Transverse colon (tissue), 4 donors: ENCODE measurements around the gene PARM1. TPM values are rescaled to one million over a fixed set of nuclear protein-coding genes. Genes with fewer than 3 reads are reported as not detected.

Source experiments
- DNase-seq: peaks from one replicate; pipeline ENCODE4 v3.0.0-alpha.2; 2019
- H3K27ac ChIP-seq, 4 donors: fragments of 200-600 bp; sonication (generic); 2 replicates each; pipeline ENCODE4 v1.5.1; 2016 to 2018; ENCODE audit warnings: inconsistent platforms in 4 of 4
- H3K27me3 ChIP-seq: fragments of 200-600 bp; sonication (generic); 2 replicates; pipeline ENCODE4 v1.5.1; 2017; ENCODE audit warnings: inconsistent platforms
- H3K36me3 ChIP-seq, 4 donors: fragments of 200-600 bp; sonication (generic); 2 replicates each; pipeline ENCODE4 v1.5.1; 2017 to 2019; ENCODE audit warnings: inconsistent platforms in 4 of 4
- H3K4me1 ChIP-seq, 4 donors: fragments of 200-600 bp; sonication (generic); 2 replicates each; pipeline ENCODE4 v1.5.1; 2017 to 2020; ENCODE audit warnings: inconsistent platforms in 4 of 4
- H3K4me3 ChIP-seq, 4 donors: fragments of 200-600 bp; sonication (generic); 1 replicate in 1 of 4; 2 replicates in 3 of 4; pipeline versions ENCODE4 v1.5.1 to v1.6.1; 2017 to 2019; ENCODE audit warnings: inconsistent platforms in 4 of 4
- H3K9me3 ChIP-seq, 2 donors: fragments of 200-600 bp; sonication (generic); 2 replicates each; pipeline ENCODE4 v1.5.1; 2017 to 2019; ENCODE audit warnings: inconsistent platforms in 2 of 2
- EP300 ChIP-seq: sonication (generic); formaldehyde crosslinking; IDR thresholded peaks from one replicate; pipeline ENCODE4 v1.6.1; 2017; ENCODE audit warnings: antibody characterized with exemption, low read depth
- POLR2A ChIP-seq: fragments of 450-650 bp; IDR thresholded peaks from one replicate; pipeline ENCODE4 v1.6.1; 2016; ENCODE audit warnings: antibody characterized with exemption, mild to moderate bottlenecking, moderate library complexity
- POLR2AphosphoS5 ChIP-seq, 3 donors: sonication (generic); formaldehyde crosslinking; IDR thresholded peaks; one replicate each; pipeline ENCODE4 v1.6.1; 2016; ENCODE audit warnings: antibody characterized with exemption in 3 of 3
- WGBS, 2 donors: methylation state at CpG; one replicate each; pipeline ENCODE4 v1.1.5; 2018; ENCODE audit warnings: low coverage in 1 of 2; 5-methylcytosine and 5-hydroxymethylcytosine counted together
- in situ Hi-C, 4 donors: fragments of 200-750 bp; cut with MboI; loops; one replicate each; pipeline versions ENCODE4 v1.15.0 to v1.15.1; 2017; ENCODE audit warnings: low sequenced_read_pairs in 3 of 4, low pct_ligation_motif_present in 1 of 4, low pct_unique_long_range_greater_than_20kb in 1 of 4
- intact Hi-C: fragments of 100-400 bp; cut with DNase I; formaldehyde crosslinking; loops from one replicate; pipeline ENCODE4 v1.15.1; 2023; ENCODE audit warnings: low total_unique reads
- total RNA-seq, 4 donors: library from RNA; depleted of rRNA; stranded (reverse); fragments of >200 nt; gene quantifications; one replicate each; pipeline ENCODE4 v1.1.0, GENCODE V29; 2016
- TF ChIP-seq, protein P1 (sequence below), 5 experiments: fragments of 200-600 bp in 3 of 5; fragments of 450-650 bp in 2 of 5; sonication (generic) in 3 of 5; IDR thresholded peaks; 1 replicate in 2 of 5; 2 replicates in 3 of 5; pipeline ENCODE4 v1.5.1; 2016 to 2017; ENCODE audit warnings: antibody characterized with exemption in 5 of 5, inconsistent platforms in 3 of 5, mild to moderate bottlenecking in 2 of 5, moderate library complexity in 1 of 5

PARM1 gene
- total RNA-seq, 4 donors from 2014 or later = 61.7 to 183 (median 120) TPM

DNA sequence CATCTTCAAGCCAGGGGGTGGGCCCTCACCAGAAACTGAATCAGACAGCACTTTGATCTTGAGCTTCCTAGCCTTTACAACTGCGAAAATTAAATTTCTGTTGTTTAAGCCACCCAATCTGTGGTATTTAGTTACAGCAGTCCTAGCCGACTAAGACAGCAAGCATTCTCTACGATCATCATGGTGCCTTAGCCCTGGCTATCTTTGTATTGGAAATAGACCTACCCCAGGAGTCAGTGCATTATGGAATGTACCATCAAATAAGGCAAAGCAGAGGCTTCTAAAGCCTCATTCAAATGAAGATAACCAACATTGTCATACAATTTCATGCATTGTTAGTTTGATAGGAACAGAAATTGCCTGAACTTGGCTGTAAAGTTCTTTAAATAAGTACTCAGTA lies 75.0 kb downstream of the PARM1 start:
- no peak for DNase-seq
- Histone ChIP-seq H3K36me3 (no peaks in the 10 kb centered on the region), H3K27ac (no peak overlapping the region), H3K27me3 (no peaks in the 10 kb centered on the region), H3K4me1 (peaks cover 0 to 5% (median 0%) of the 10 kb centered on the region in 4 donors), H3K4me3 (no peak overlapping the region), H3K9me3 (no peaks in the 10 kb centered on the region)
- 82 to 96% methylated on average over 3 of the region's 3 CpGs for WGBS, 2 donors
- in situ Hi-C loops (no loop called here), intact Hi-C loops (no loop called here)
- TF ChIP-seq POLR2AphosphoS5 (IDR thresholded peaks at IDR 0.05) = no peak
- no peak for TF ChIP-seq POLR2A
- TF ChIP-seq EP300 = no peak
- TF ChIP-seq, protein P1, sequence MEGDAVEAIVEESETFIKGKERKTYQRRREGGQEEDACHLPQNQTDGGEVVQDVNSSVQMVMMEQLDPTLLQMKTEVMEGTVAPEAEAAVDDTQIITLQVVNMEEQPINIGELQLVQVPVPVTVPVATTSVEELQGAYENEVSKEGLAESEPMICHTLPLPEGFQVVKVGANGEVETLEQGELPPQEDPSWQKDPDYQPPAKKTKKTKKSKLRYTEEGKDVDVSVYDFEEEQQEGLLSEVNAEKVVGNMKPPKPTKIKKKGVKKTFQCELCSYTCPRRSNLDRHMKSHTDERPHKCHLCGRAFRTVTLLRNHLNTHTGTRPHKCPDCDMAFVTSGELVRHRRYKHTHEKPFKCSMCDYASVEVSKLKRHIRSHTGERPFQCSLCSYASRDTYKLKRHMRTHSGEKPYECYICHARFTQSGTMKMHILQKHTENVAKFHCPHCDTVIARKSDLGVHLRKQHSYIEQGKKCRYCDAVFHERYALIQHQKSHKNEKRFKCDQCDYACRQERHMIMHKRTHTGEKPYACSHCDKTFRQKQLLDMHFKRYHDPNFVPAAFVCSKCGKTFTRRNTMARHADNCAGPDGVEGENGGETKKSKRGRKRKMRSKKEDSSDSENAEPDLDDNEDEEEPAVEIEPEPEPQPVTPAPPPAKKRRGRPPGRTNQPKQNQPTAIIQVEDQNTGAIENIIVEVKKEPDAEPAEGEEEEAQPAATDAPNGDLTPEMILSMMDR (IDR thresholded peaks at IDR 0.05) = no peak

- Histone ChIP-seq H3K9me3 (no peaks in the 10 kb centered on the region), H3K27me3 (no peaks in the 10 kb centered on the region), H3K36me3 (peaks cover 0 to 4% (median 0%) of the 10 kb centered on the region in 4 donors), H3K27ac (no peak overlapping the region), H3K4me1 (peaks cover 0 to 1% (median 0%) of the 10 kb centered on the region in 4 donors), H3K4me3 (no peak overlapping the region)
- intact Hi-C loops (no loop called here), in situ Hi-C loops (no loop called here)
- TF ChIP-seq POLR2A = no peak
- TF ChIP-seq, protein P1 (IDR thresholded peaks at IDR 0.05) = no peak
- no peak for TF ChIP-seq POLR2AphosphoS5 (IDR thresholded peaks at IDR 0.05)
- no peak for TF ChIP-seq EP300
- DNase-seq = no peak
- 80 to 90% methylated on average over 1 of the region's 1 CpG for WGBS, 2 donors
Measured at GRCh38 chr4:75009138-75009537, 76.2 kb downstream of the PARM1 start.

DNA sequence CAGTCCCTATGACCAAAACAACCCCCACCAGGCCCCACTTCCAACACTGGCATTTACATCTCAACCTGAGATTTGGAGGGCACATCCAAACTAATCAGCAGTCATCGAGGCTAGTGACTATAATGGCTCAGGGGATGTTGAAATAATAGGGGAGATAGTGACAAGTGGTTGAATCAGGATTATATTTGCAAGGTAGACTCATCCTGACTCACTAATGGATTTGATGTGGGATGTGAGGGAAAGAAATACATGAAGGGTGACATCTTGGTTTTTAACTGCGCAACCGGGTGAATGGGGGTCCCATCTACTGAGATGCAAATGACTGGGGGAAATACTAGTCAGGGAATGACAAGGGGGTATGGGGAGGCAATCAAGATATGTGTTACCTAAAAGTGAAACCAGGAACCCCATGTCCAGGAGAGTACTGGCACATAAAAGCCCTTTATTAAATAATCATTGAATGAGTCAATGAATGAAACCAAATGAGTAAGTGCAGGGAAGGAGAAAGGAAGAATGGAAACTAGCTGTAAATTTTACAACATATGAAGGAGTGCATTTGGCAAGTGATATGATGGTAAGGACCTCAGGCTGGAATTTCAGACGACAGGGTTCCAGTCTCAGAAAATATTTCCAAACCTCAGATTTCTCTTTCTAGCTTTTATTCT lies 78.3 kb downstream of the PARM1 start:
- intact Hi-C loops (no loop called here), in situ Hi-C loops (no loop called here)
- Histone ChIP-seq H3K4me3 (no peak overlapping the region), H3K27me3 (no peaks in the 10 kb centered on the region), H3K4me1 (peaks cover 0 to 9% (median 1%) of the 10 kb centered on the region in 4 donors), H3K36me3 (peaks cover 0 to 4% (median 0%) of the 10 kb centered on the region in 4 donors), H3K27ac (no peak overlapping the region), H3K9me3 (no peaks in the 10 kb centered on the region)
- no peak for DNase-seq
- 88 to 89% methylated on average over 4 of the region's 4 CpGs for WGBS, 2 donors
- TF ChIP-seq, protein P1 (IDR thresholded peaks at IDR 0.05) = no peak
- TF ChIP-seq POLR2A (no peak), POLR2AphosphoS5 (IDR thresholded peaks at IDR 0.05) (no peak), EP300 (no peak)

- 79 to 90% methylated on average over 1 to 2 of the region's 2 CpGs for WGBS, 2 donors
Measured at GRCh38 chr4:75015627-75016026, 82.7 kb downstream of the PARM1 start.

More at GRCh38 chr4:75015627-75016026, 82.7 kb downstream of the PARM1 start:
- TF ChIP-seq POLR2A (no peak), POLR2AphosphoS5 (IDR thresholded peaks at IDR 0.05) (no peak), EP300 (no peak)
- TF ChIP-seq, protein P1 (IDR thresholded peaks at IDR 0.05) = no peak
- Histone ChIP-seq H3K4me1 (peaks cover 0 to 9% (median 1%) of the 10 kb centered on the region in 4 donors), H3K4me3 (no peak overlapping the region), H3K36me3 (peaks cover 0 to 4% (median 0%) of the 10 kb centered on the region in 4 donors), H3K27ac (no peak overlapping the region), H3K27me3 (no peaks in the 10 kb centered on the region), H3K9me3 (no peaks in the 10 kb centered on the region)
- no peak for DNase-seq
- intact Hi-C loops = no loop called here
- in situ Hi-C loops = no loop called here
